GM21515 (cell line): ENCODE measurements around the gene TRPV2.

Experiments used
- ATAC-seq: cut with Tn5 transposase; IDR thresholded peaks from one replicate; pipeline ENCODE4 v1.9.1; 2021; ENCODE audit not compliant: unreplicated experiment

Gene TRPV2

GRCh38 chr17:16473044-16474011 lies 58.0 kb downstream of the TRPV2 start:
- ATAC-seq, result no peak

- no peak for ATAC-seq
These were observed 58.8 kb downstream of the TRPV2 start for GRCh38 chr17:16474012-16474725.

- no peak for ATAC-seq
These were observed 59.9 kb downstream of the TRPV2 start for GRCh38 chr17:16475179-16475704.

GRCh38 chr17:16477255-16477654 lies 61.9 kb downstream of the TRPV2 start:
- no peak for ATAC-seq

- ATAC-seq, result no peak
These were observed 62.3 kb downstream of the TRPV2 start for GRCh38 chr17:16477666-16478065.

- no peak for ATAC-seq
These were observed 63.3 kb downstream of the TRPV2 start for GRCh38 chr17:16478649-16479048.

- no peak for ATAC-seq
These were observed 63.9 kb downstream of the TRPV2 start for GRCh38 chr17:16479264-16479663.

- ATAC-seq, result no peak
These were observed 65.6 kb downstream of the TRPV2 start for GRCh38 chr17:16480995-16481394.

GRCh38 chr17:16482253-16482652 lies 66.9 kb downstream of the TRPV2 start:
- ATAC-seq, result no peak

GRCh38 chr17:16483021-16483645 lies 67.8 kb downstream of the TRPV2 start:
- ATAC-seq, result no peak

- no peak for ATAC-seq
These were observed 69.2 kb downstream of the TRPV2 start for GRCh38 chr17:16484445-16485175.
